ENCODE measurements around the gene ASTN2.

Gene ASTN2

GRCh38 chr9:116860509-116861120 is 554.2 kb downstream of the ASTN2 start:
- no peak overlapping the region for H3K27ac ChIP-seq
- in situ Hi-C loops (cut with HindIII; ENCODE audit: low pct_ligation_motif_present, low sequenced_read_pairs), result no loop called here
- H3K4me3 ChIP-seq (ENCODE audit: low read depth, low read length), result no peak overlapping the region
- H3K36me3 ChIP-seq (replicated peaks), result no peaks in the 10 kb centered on the region
- no peaks in the 10 kb centered on the region for H3K27me3 ChIP-seq (replicated peaks)
- TF ChIP-seq, protein P1, sequence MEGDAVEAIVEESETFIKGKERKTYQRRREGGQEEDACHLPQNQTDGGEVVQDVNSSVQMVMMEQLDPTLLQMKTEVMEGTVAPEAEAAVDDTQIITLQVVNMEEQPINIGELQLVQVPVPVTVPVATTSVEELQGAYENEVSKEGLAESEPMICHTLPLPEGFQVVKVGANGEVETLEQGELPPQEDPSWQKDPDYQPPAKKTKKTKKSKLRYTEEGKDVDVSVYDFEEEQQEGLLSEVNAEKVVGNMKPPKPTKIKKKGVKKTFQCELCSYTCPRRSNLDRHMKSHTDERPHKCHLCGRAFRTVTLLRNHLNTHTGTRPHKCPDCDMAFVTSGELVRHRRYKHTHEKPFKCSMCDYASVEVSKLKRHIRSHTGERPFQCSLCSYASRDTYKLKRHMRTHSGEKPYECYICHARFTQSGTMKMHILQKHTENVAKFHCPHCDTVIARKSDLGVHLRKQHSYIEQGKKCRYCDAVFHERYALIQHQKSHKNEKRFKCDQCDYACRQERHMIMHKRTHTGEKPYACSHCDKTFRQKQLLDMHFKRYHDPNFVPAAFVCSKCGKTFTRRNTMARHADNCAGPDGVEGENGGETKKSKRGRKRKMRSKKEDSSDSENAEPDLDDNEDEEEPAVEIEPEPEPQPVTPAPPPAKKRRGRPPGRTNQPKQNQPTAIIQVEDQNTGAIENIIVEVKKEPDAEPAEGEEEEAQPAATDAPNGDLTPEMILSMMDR (IDR thresholded peaks at IDR 0.05; ENCODE audit: low read depth, low read length, missing control alignments), result peak; percentile 76
- peak; percentile 58 for DNase-seq

DNA sequence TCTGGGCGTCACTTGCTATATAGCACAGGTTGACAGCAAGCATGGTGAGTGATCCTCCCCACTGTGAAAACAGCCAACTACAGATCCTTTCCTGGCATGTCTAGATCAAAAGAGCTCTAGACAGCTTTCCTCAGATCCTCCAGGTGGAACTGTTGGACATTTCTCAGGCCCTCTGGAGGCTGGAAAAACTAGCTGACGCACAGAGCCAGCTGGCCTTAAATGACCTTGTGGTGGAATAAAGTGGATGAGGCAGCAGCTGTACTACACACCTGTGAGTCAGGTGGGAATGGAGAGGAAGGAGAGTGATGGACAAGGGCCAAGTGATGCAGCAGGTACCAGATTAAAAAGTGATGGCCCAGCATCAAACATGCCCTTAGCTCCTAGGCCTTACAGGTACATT is 555.1 kb downstream of the ASTN2 start:
- no peak overlapping the region for H3K4me3 ChIP-seq (ENCODE audit: low read depth, low read length)
- H3K27me3 ChIP-seq (replicated peaks), result no peaks in the 10 kb centered on the region
- no peaks in the 10 kb centered on the region for H3K36me3 ChIP-seq (replicated peaks)
- DNase-seq, result no peak
- in situ Hi-C loops (cut with HindIII; ENCODE audit: low pct_ligation_motif_present, low sequenced_read_pairs), result no loop called here
- no peak overlapping the region for H3K27ac ChIP-seq
- TF ChIP-seq, protein P1 (IDR thresholded peaks at IDR 0.05; ENCODE audit: low read depth, low read length, missing control alignments), result no peak

GRCh38 chr9:116857321-116857720 is 557.5 kb downstream of the ASTN2 start:
- DNase-seq, result no peak
- Histone ChIP-seq H3K4me3 (ENCODE audit: low read depth, low read length) (no peak overlapping the region), H3K36me3 (replicated peaks) (no peaks in the 10 kb centered on the region), H3K27me3 (replicated peaks) (no peaks in the 10 kb centered on the region), H3K27ac (no peak overlapping the region)
- TF ChIP-seq, protein P1 (IDR thresholded peaks at IDR 0.05; ENCODE audit: low read depth, low read length, missing control alignments), result no peak
- in situ Hi-C loops (cut with HindIII; ENCODE audit: low pct_ligation_motif_present, low sequenced_read_pairs), result no loop called here

GRCh38 chr9:116855881-116856662 is 558.8 kb downstream of the ASTN2 start:
- TF ChIP-seq, protein P1 (IDR thresholded peaks at IDR 0.05; ENCODE audit: low read depth, low read length, missing control alignments), result no peak
- H3K4me3 ChIP-seq (ENCODE audit: low read depth, low read length), result no peak overlapping the region
- in situ Hi-C loops (cut with HindIII; ENCODE audit: low pct_ligation_motif_present, low sequenced_read_pairs), result no loop called here
- H3K27ac ChIP-seq, result no peak overlapping the region
- no peaks in the 10 kb centered on the region for H3K36me3 ChIP-seq (replicated peaks)
- no peak for DNase-seq
- no peaks in the 10 kb centered on the region for H3K27me3 ChIP-seq (replicated peaks)

DNA sequence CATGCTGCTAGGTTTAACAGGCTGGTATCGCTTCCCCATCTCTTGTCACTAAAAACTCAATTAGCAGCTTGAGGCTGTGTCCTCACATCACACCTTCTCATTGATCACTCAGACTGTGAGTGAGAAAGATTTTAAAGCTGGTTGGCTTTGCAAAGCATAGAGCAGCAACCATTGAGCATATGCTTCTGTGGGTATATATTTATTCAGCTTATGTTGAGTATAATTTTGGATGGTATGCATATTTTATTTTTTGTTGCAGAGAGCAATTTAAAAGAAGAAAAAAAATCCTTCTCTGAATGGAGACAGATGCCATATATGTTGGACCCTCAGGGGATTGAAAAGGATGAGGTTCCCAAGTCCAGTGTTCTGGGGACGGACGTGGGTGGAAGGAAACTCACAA is 565.1 kb downstream of the ASTN2 start:
- no peak for DNase-seq
- no peaks in the 10 kb centered on the region for H3K27me3 ChIP-seq (replicated peaks)
- no peak overlapping the region for H3K4me3 ChIP-seq (ENCODE audit: low read depth, low read length)
- no peaks in the 10 kb centered on the region for H3K36me3 ChIP-seq (replicated peaks)
- no peak overlapping the region for H3K27ac ChIP-seq
- TF ChIP-seq, protein P1 (IDR thresholded peaks at IDR 0.05; ENCODE audit: low read depth, low read length, missing control alignments), result no peak
- in situ Hi-C loops (cut with HindIII; ENCODE audit: low pct_ligation_motif_present, low sequenced_read_pairs), result no loop called here

Measured in brain microvascular endothelial cell (primary cell).